Fibroblast of villous mesenchyme (primary cell): ENCODE results near the gene COG7. TPM values are rescaled to one million over a fixed set of nuclear protein-coding genes. Genes with fewer than 3 reads are reported as not detected.

Experiments used
- DNase-seq: peaks from one replicate; pipeline ENCODE4 v3.0.0-alpha.2; 2010; ENCODE audit warnings: low read depth
- H3K4me3 ChIP-seq: 2 replicates; pipeline ENCODE4 v1.5.1; 2011; ENCODE audit warnings: low read depth, mild to moderate bottlenecking, low read length
- CTCF ChIP-seq: IDR thresholded peaks from 2 replicates; pipeline ENCODE4 v1.5.1; 2012; ENCODE audit warnings: low read depth, mild to moderate bottlenecking, low read length; ENCODE audit not compliant: insufficient read depth
- small RNA-seq: library from RNA; depleted of rRNA; stranded (forward); fragments of <200 nt; gene quantifications from one replicate; pipeline ENCODE3, GENCODE V24; 2012
- total RNA-seq: library from RNA; depleted of rRNA; stranded (reverse); fragments of >200 nt; gene quantifications from 2 replicates; pipeline ENCODE4 v1.2.3, GENCODE V29; 2012

Gene COG7
- total RNA-seq, 1 donor = 29.4 TPM

DNA sequence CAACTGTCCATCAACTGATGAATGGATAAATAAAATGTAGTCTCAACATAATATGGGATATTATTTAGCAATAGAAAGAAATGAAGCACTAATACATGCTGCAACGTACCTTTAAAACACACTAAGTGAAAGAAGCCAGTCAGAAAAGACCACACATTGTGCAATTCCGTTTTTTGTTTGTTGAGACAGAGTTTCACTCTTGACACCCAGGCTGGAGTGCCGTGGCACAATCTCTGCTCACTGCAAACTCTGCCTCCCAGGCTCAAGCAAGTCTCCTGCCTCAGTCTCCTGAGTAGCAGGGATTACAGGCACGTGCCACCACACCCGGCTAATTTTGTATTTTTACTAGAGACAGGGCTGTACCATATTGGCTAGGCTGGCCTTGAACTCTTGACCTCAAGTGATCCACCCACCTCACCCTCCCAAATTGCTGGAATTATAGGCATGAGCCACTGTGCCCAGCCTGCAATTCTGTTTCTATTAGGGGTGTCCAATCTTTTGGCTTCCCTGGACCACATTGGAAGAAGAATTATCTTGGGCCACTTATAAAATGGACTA lies 110.8 kb downstream of the COG7 start:
- no peak overlapping the region for H3K4me3 ChIP-seq
- DNase-seq = no peak
- no peak for TF ChIP-seq CTCF

GRCh38 chr16:23339787-23340186 lies 113.2 kb downstream of the COG7 start:
- DNase-seq = no peak
- no peak for TF ChIP-seq CTCF

More at GRCh38 chr16:23339787-23340186, 113.2 kb downstream of the COG7 start:
- H3K4me3 ChIP-seq = no peak overlapping the region

Small RNAs within 50 kb of the gene (small RNA-seq; reads per million reads assigned to genes)
- not detected for gene RF00072

Other genes with a start within 250 kb of the COG7 start
- not detected in 2 replicates for gene SCNN1B, start 150.9 kb downstream of the COG7 start, total RNA-seq
- gene GGA2, start 57.3 kb upstream of the COG7 start, total RNA-seq = 21.6 and 24.2 TPM in 2 replicates
- 36.3 and 38.7 TPM in 2 replicates for gene EARS2, start 104.2 kb upstream of the COG7 start, total RNA-seq
- gene UBFD1, start 104.5 kb upstream of the COG7 start, total RNA-seq = 90.8 and 137 TPM in 2 replicates
- gene NDUFAB1, start 143.1 kb upstream of the COG7 start, total RNA-seq = 78.9 and 98.4 TPM in 2 replicates
- 18.0 and 22.0 TPM in 2 replicates for gene PALB2, start 188.1 kb upstream of the COG7 start, total RNA-seq
- gene DCTN5, start 188.3 kb upstream of the COG7 start, total RNA-seq = 31.9 and 47.1 TPM in 2 replicates
- 12.6 and 24.6 TPM in 2 replicates for gene PLK1, start 225.7 kb upstream of the COG7 start, total RNA-seq